Measurements from ENCODE around the gene OSBP2.

DNA sequence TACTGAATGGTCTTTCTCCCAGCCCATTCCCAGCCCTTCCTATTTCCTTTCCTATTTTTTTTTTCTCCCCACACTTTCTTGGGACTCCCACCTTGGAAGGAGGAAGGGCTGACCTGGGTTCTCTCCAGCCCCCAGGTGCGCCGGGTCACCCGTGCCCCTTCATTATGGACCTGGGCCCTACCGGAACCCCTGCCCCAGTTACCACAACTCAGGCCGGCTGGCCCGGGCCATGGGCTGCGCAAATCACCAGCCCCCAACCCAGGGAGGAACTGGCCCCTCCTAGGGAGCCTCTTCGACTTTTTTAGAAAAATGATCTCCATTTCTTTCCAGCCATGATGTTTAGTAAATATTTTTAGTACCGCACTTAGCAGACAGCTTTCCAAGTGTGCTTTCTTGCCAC, 211.7 kb downstream of the OSBP2 start:
- no peak for TF ChIP-seq POLR2A (IDR thresholded peaks at IDR 0.05)
- TF ChIP-seq, protein P1, sequence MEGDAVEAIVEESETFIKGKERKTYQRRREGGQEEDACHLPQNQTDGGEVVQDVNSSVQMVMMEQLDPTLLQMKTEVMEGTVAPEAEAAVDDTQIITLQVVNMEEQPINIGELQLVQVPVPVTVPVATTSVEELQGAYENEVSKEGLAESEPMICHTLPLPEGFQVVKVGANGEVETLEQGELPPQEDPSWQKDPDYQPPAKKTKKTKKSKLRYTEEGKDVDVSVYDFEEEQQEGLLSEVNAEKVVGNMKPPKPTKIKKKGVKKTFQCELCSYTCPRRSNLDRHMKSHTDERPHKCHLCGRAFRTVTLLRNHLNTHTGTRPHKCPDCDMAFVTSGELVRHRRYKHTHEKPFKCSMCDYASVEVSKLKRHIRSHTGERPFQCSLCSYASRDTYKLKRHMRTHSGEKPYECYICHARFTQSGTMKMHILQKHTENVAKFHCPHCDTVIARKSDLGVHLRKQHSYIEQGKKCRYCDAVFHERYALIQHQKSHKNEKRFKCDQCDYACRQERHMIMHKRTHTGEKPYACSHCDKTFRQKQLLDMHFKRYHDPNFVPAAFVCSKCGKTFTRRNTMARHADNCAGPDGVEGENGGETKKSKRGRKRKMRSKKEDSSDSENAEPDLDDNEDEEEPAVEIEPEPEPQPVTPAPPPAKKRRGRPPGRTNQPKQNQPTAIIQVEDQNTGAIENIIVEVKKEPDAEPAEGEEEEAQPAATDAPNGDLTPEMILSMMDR (IDR thresholded peaks at IDR 0.05), result no peak
